Effector memory CD4-positive, alpha-beta T cell (primary cell): ENCODE results near the gene TAF3.
A peak's percentile ranks its signal among the peaks of the same experiment; 100 is the strongest.

Source experiments
- DNase-seq, 3 donors: peaks; one replicate each; pipeline ENCODE4 v3.0.0-alpha.2; 2020
- H3K27ac ChIP-seq: 2 replicates; pipeline ENCODE4 v1.7.0; 2013; ENCODE audit warnings: mild to moderate bottlenecking, low read length, moderate library complexity; ENCODE audit not compliant: insufficient read depth, poor library complexity, severe bottlenecking
- H3K27me3 ChIP-seq: replicated peaks from 2 replicates; pipeline ENCODE4 v1.7.0; 2013; ENCODE audit warnings: mild to moderate bottlenecking, low read length; ENCODE audit not compliant: insufficient read depth, control insufficient read depth, poor library complexity, severe bottlenecking
- H3K36me3 ChIP-seq: 2 replicates; pipeline ENCODE4 v1.7.0; 2013; ENCODE audit warnings: mild to moderate bottlenecking, low read length, moderate library complexity; ENCODE audit not compliant: control insufficient read depth, insufficient read depth
- H3K4me1 ChIP-seq: 2 replicates; pipeline ENCODE4 v1.7.0; 2013; ENCODE audit warnings: low read length, mild to moderate bottlenecking; ENCODE audit not compliant: control insufficient read depth, insufficient read depth, poor library complexity, severe bottlenecking
- H3K4me3 ChIP-seq: 2 replicates; pipeline ENCODE4 v1.7.0; 2013; ENCODE audit warnings: low read length, low read depth, mild to moderate bottlenecking; ENCODE audit not compliant: insufficient read depth, poor library complexity, severe bottlenecking
- H3K9me3 ChIP-seq: 2 replicates; pipeline ENCODE4 v1.7.0; 2013; ENCODE audit warnings: mild to moderate bottlenecking, low read length, moderate library complexity; ENCODE audit not compliant: control insufficient read depth

The TAF3 gene

GRCh38 chr10:8058274-8059111 is 240.2 kb downstream of the TAF3 start:
- no peak for DNase-seq
- H3K9me3 ChIP-seq = no peaks in the 10 kb centered on the region
- H3K27ac ChIP-seq = peak overlapping the region; percentile 91
- peaks cover 52% of the 10 kb centered on the region for H3K4me1 ChIP-seq
- H3K27me3 ChIP-seq = no peaks in the 10 kb centered on the region
- peaks cover 22% of the 10 kb centered on the region for H3K36me3 ChIP-seq
- peak overlapping the region; percentile 84 for H3K4me3 ChIP-seq

- H3K9me3 ChIP-seq = no peaks in the 10 kb centered on the region
- H3K4me3 ChIP-seq = peak overlapping the region; percentile 39
- peak overlapping the region; percentile 91 for H3K27ac ChIP-seq
- DNase-seq = no peak
- H3K4me1 ChIP-seq = peaks cover 57% of the 10 kb centered on the region
- no peaks in the 10 kb centered on the region for H3K27me3 ChIP-seq
- peaks cover 31% of the 10 kb centered on the region for H3K36me3 ChIP-seq
Observed at GRCh38 chr10:8059191-8059936, 241.1 kb downstream of the TAF3 start.

GRCh38 chr10:8060010-8060703 is 241.9 kb downstream of the TAF3 start:
- Histone ChIP-seq H3K27ac (peak overlapping the region; percentile 91), H3K27me3 (no peaks in the 10 kb centered on the region), H3K4me1 (peaks cover 63% of the 10 kb centered on the region), H3K36me3 (peaks cover 36% of the 10 kb centered on the region), H3K4me3 (peak overlapping the region; percentile 39), H3K9me3 (no peaks in the 10 kb centered on the region)
- peak; percentile 42 to 53 (median 45) for DNase-seq

GRCh38 chr10:8060704-8061121 is 242.4 kb downstream of the TAF3 start:
- Histone ChIP-seq H3K4me1 (peaks cover 64% of the 10 kb centered on the region), H3K27me3 (no peaks in the 10 kb centered on the region), H3K36me3 (peaks cover 33% of the 10 kb centered on the region), H3K4me3 (peak overlapping the region; percentile 39), H3K27ac (peak overlapping the region; percentile 91), H3K9me3 (no peaks in the 10 kb centered on the region)
- DNase-seq = no peak

GRCh38 chr10:8061274-8062211 is 243.2 kb downstream of the TAF3 start:
- no peaks in the 10 kb centered on the region for H3K9me3 ChIP-seq
- H3K4me1 ChIP-seq = peaks cover 67% of the 10 kb centered on the region
- peak in 1 of 3 donors; percentile 37 for DNase-seq
- H3K27me3 ChIP-seq = no peaks in the 10 kb centered on the region
- H3K27ac ChIP-seq = peak overlapping the region; percentile 91
- peak overlapping the region; percentile 39 for H3K4me3 ChIP-seq
- peaks cover 41% of the 10 kb centered on the region for H3K36me3 ChIP-seq

- no peak overlapping the region for H3K27ac ChIP-seq
- H3K9me3 ChIP-seq = no peaks in the 10 kb centered on the region
- no peak overlapping the region for H3K4me3 ChIP-seq
- peaks cover 52% of the 10 kb centered on the region for H3K36me3 ChIP-seq
- DNase-seq = no peak
- H3K27me3 ChIP-seq = no peaks in the 10 kb centered on the region
- peaks cover 61% of the 10 kb centered on the region for H3K4me1 ChIP-seq
Observed at GRCh38 chr10:8063128-8063908, 245.0 kb downstream of the TAF3 start.

- Histone ChIP-seq H3K4me3 (no peak overlapping the region), H3K4me1 (peaks cover 61% of the 10 kb centered on the region), H3K9me3 (no peaks in the 10 kb centered on the region), H3K36me3 (peaks cover 52% of the 10 kb centered on the region), H3K27ac (no peak overlapping the region), H3K27me3 (no peaks in the 10 kb centered on the region)
- no peak for DNase-seq
Observed at GRCh38 chr10:8063935-8064334, 245.6 kb downstream of the TAF3 start.

GRCh38 chr10:8064436-8064835 is 246.1 kb downstream of the TAF3 start:
- DNase-seq = no peak
- H3K4me1 ChIP-seq = peaks cover 56% of the 10 kb centered on the region
- H3K27me3 ChIP-seq = no peaks in the 10 kb centered on the region
- no peaks in the 10 kb centered on the region for H3K9me3 ChIP-seq
- peaks cover 57% of the 10 kb centered on the region for H3K36me3 ChIP-seq
- no peak overlapping the region for H3K27ac ChIP-seq
- H3K4me3 ChIP-seq = no peak overlapping the region
